Loucy (cell line): ENCODE results near the gene PSMB2.

Experiments
- H2AFZ ChIP-seq: fragments of 200-600 bp; sonication (generic); 2 replicates; pipeline ENCODE4 v1.6.0; 2016; ENCODE audit warnings: antibody characterized with exemption, mild to moderate bottlenecking, low read length, moderate library complexity
- H3F3A ChIP-seq: fragments of 200-600 bp; 2 replicates; pipeline ENCODE4 v1.6.0; 2016; ENCODE audit warnings: antibody characterized with exemption, low read depth, mild to moderate bottlenecking
- H3K27me3 ChIP-seq: fragments of 200-600 bp; sonication (generic); 2 replicates; pipeline ENCODE4 v1.6.1; 2014; ENCODE audit warnings: low read length, mild to moderate bottlenecking; ENCODE audit not compliant: insufficient read depth, poor library complexity, severe bottlenecking
- H3K36me3 ChIP-seq: fragments of 200-600 bp; sonication (generic); 2 replicates; pipeline ENCODE4 v1.6.1; 2016; ENCODE audit warnings: low read length; ENCODE audit not compliant: insufficient read depth
- H3K4me1 ChIP-seq: fragments of 200-600 bp; sonication (generic); 2 replicates; pipeline ENCODE4 v1.5.1; 2014; ENCODE audit warnings: low read length, mild to moderate bottlenecking; ENCODE audit not compliant: insufficient read depth, poor library complexity, severe bottlenecking
- H3K4me2 ChIP-seq: fragments of 200-600 bp; sonication (generic); 2 replicates; pipeline ENCODE4 v1.6.0; 2014; ENCODE audit warnings: antibody characterized with exemption, low read length, low read depth, mild to moderate bottlenecking; ENCODE audit not compliant: poor library complexity, severe bottlenecking
- H3K4me3 ChIP-seq: fragments of 200-600 bp; sonication (generic); 2 replicates; pipeline ENCODE4 v1.5.1; 2014; ENCODE audit warnings: low read length, mild to moderate bottlenecking, mixed read lengths; ENCODE audit not compliant: poor library complexity, severe bottlenecking
- H3K79me2 ChIP-seq: fragments of 200-600 bp; sonication (generic); 2 replicates; pipeline ENCODE4 v1.6.1; 2014; ENCODE audit warnings: low read length; ENCODE audit not compliant: insufficient read depth
- H3K9ac ChIP-seq: fragments of 200-600 bp; sonication (generic); 2 replicates; pipeline ENCODE4 v1.6.0; 2014; ENCODE audit warnings: mild to moderate bottlenecking, low read depth, low read length, moderate library complexity; ENCODE audit not compliant: poor library complexity, severe bottlenecking
- H3K9me2 ChIP-seq: fragments of 200-600 bp; sonication (generic); replicated peaks from 2 replicates; pipeline ENCODE4 v1.6.1; 2016; ENCODE audit warnings: low read depth, low read length, mixed read lengths
- H3K9me3 ChIP-seq: fragments of 200-600 bp; sonication (generic); 2 replicates; pipeline ENCODE4 v1.6.1; 2014; ENCODE audit warnings: mild to moderate bottlenecking, antibody characterized with exemption, low read length, low read depth; ENCODE audit not compliant: insufficient read depth
- H4K20me1 ChIP-seq: fragments of 200-600 bp; sonication (generic); 2 replicates; pipeline ENCODE4 v1.6.0; 2014; ENCODE audit warnings: antibody characterized with exemption, low read length, mild to moderate bottlenecking; ENCODE audit not compliant: insufficient read depth, poor library complexity, severe bottlenecking
- EZH2phosphoT487 ChIP-seq: fragments of 200-600 bp; IDR thresholded peaks from 2 replicates; pipeline ENCODE4 v1.6.1; 2018; ENCODE audit warnings: antibody characterized with exemption, mild to moderate bottlenecking, moderate library complexity, borderline replicate concordance
- TF ChIP-seq, protein P1 (sequence below): fragments of 200-600 bp; sonication (generic); conservative IDR thresholded peaks from 2 replicates; pipeline ENCODE4 v1.5.1; 2014; ENCODE audit warnings: mild to moderate bottlenecking, antibody characterized with exemption, low read length

Gene PSMB2

DNA sequence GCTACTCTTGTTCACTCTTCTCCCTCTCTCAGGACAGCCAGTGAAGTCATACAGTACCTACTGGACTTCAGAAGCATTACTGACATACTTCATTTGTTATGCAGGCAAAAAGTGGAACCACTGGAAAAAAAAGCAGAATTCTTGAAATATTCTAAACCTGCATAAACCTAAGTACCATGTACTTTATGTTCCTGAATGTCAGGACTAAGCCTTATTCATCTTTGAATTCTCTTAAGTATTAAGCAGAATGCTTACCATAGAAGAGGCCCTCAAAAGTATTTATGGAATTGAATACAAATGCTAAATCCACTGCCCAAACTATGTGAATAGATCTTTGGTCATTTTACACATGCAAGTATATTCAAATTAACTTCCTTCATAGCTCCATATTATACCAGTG lies 7.8 kb downstream of the PSMB2 start:
- H3K27me3 ChIP-seq, result no peaks in the 10 kb centered on the region
- H3K4me3 ChIP-seq, result no peak overlapping the region
- no peaks in the 10 kb centered on the region for H3K9me2 ChIP-seq
- 0 out of 2 replicates have a peak, but pooled peaks cover under 1% of the 10 kb centered on the region for H3F3A ChIP-seq
- peaks cover 68% of the 10 kb centered on the region for H3K36me3 ChIP-seq
- H2AFZ ChIP-seq, result no peak overlapping the region
- H3K79me2 ChIP-seq, result peaks cover 43% of the 10 kb centered on the region
- no peak overlapping the region for H3K4me2 ChIP-seq
- no peak overlapping the region for H3K9ac ChIP-seq
- TF ChIP-seq, protein P1, sequence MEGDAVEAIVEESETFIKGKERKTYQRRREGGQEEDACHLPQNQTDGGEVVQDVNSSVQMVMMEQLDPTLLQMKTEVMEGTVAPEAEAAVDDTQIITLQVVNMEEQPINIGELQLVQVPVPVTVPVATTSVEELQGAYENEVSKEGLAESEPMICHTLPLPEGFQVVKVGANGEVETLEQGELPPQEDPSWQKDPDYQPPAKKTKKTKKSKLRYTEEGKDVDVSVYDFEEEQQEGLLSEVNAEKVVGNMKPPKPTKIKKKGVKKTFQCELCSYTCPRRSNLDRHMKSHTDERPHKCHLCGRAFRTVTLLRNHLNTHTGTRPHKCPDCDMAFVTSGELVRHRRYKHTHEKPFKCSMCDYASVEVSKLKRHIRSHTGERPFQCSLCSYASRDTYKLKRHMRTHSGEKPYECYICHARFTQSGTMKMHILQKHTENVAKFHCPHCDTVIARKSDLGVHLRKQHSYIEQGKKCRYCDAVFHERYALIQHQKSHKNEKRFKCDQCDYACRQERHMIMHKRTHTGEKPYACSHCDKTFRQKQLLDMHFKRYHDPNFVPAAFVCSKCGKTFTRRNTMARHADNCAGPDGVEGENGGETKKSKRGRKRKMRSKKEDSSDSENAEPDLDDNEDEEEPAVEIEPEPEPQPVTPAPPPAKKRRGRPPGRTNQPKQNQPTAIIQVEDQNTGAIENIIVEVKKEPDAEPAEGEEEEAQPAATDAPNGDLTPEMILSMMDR, result no peak
- no peak for TF ChIP-seq EZH2phosphoT487
- H3K9me3 ChIP-seq, result no peaks in the 10 kb centered on the region
- H4K20me1 ChIP-seq, result peaks cover 27% of the 10 kb centered on the region
- H3K4me1 ChIP-seq, result peaks cover 20% of the 10 kb centered on the region

DNA sequence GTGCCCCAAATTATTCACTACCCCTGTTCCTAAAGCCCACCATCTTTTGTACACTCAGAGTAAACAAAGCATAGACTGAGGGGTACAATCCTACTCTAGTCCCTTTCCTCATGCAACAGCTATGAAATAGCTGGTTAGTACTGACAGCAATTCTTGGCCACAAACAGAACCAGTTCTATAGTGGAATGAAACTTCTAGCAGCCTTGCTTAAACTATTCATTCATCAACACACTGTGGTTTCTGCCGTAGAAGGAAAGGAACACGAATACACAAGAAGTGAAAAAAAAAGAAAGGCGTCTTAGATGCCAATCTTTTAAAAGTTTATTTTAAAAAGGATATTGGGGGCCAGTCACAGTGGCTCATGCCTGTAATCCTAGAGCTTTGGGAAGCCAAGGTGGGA lies 9.9 kb downstream of the PSMB2 start:
- H3K9me3 ChIP-seq, result no peaks in the 10 kb centered on the region
- peaks cover 86% of the 10 kb centered on the region for H3K36me3 ChIP-seq

DNA sequence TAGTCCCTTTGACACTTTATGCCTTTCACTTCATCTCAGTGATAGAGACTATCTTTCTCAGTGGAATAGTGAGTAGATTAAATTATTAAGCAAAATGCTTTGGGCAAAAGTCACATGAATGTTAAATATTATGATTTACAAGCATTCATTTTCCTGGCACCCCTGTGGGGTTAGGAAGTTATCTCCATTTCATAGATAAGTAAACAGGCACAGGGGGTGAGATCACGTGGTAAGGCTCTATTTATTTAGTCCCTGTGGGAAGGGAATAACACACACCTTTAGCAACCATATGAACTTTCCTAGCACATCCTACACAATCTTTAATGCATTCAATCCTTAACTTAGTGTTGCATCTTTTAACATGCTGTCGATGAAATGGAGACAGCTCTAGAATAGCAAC lies 12.3 kb downstream of the PSMB2 start:
- H3K36me3 ChIP-seq, result peaks cover 71% of the 10 kb centered on the region
- H4K20me1 ChIP-seq, result peaks cover 2% of the 10 kb centered on the region
- no peaks in the 10 kb centered on the region for H3K4me1 ChIP-seq
- H3K9me2 ChIP-seq, result no peaks in the 10 kb centered on the region
- H3K4me3 ChIP-seq, result no peak overlapping the region
- H3K27me3 ChIP-seq, result no peaks in the 10 kb centered on the region
- H3K79me2 ChIP-seq, result peaks cover 26% of the 10 kb centered on the region
- H3K9me3 ChIP-seq, result no peaks in the 10 kb centered on the region
- H2AFZ ChIP-seq, result no peak overlapping the region
- no peak overlapping the region for H3K9ac ChIP-seq
- no peaks in the 10 kb centered on the region for H3F3A ChIP-seq
- no peak overlapping the region for H3K4me2 ChIP-seq
- TF ChIP-seq EZH2phosphoT487, result no peak
- TF ChIP-seq, protein P1, result no peak

More for the DNA sequence above, 9.9 kb downstream of the PSMB2 start:
- Histone ChIP-seq H2AFZ (no peak overlapping the region), H3K9ac (no peak overlapping the region), H3K4me3 (no peak overlapping the region), H3K9me2 (no peaks in the 10 kb centered on the region), H4K20me1 (peaks cover 5% of the 10 kb centered on the region), H3K4me1 (no peaks in the 10 kb centered on the region), H3K4me2 (no peak overlapping the region), H3F3A (no peaks in the 10 kb centered on the region), H3K27me3 (no peaks in the 10 kb centered on the region), H3K79me2 (peaks cover 38% of the 10 kb centered on the region)
- TF ChIP-seq EZH2phosphoT487, result no peak
- TF ChIP-seq, protein P1, result no peak
